SHP77 treated with DMSO at 0.1 percent for 48 hours (cell line): ENCODE measurements around the gene ASS1.

Experiments used
- DNase-seq: peaks from one replicate; lab custom pipeline; 2025; lab: John Stamatoyannopoulos, UW

ASS1 gene

DNA sequence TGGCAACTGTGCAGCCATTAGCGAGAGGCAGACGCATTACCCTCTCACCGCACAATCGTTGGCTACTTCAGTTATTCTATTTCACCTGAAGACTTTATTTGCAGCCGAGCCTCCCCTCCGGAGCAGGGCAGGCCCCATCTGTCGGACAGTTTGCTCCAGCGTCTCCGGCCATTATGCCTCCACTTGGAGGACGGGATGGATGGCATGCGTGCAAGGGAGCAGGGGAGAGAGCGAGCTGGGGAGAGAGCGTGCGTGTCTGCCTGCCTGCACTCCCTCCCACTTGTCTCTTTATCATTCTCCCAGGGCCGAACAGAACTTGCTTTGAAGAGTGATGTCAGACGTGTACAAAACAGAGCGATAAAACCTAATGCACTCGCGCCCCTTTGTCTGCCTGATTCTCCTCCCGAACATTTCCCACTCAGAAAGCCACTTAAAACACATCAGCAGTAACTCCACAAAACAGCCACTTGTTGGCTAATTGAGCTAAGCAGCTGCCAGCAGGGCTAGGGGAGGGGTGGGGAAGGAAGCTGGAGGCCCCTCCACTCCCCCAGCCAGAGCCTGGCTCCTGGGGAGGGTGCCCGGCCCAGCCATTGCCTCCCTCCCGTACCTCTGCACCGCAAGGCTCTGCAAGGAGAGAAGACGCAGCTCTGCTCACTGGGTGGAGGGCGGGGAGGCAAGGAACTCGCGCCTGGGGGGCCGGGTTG lies 91.2 kb downstream of the ASS1 start:
- peak; percentile 21 for DNase-seq

GRCh38 chr9:130536701-130537107 lies 91.9 kb downstream of the ASS1 start:
- DNase-seq, result no peak

DNA sequence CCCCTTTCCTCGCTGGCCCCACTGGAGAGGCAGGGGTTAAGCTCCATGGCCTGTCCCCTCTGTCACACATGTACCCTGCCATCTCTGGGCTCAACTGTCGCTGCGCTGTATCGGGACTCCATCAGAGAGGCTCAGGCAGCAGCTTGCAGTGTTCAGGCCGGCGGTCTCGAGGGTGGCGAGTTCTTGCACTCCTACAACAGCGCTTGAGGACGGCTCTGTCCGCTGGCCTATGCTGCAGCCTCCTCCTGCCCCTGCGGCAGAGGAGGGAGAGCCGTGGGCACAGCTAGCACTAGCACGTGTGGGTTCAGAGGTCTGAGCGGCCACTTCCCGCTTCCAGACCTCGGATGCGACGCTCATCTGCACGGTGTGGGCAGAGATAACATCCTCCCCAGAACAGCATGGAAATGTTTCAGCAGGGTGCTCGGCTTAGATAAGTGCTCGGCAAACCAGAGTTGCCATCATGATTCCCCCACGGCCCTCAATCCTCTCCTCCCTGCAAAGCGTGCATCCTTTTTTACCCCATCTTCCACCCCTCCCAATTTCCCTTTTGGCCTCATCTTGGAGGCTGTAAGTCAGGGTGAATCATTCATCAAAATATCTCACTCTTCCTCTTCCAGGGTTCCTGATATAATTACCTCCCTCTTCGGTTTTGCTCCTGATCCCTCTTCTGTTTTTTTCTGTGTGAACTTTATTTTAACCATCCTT lies 92.7 kb downstream of the ASS1 start:
- no peak for DNase-seq

DNA sequence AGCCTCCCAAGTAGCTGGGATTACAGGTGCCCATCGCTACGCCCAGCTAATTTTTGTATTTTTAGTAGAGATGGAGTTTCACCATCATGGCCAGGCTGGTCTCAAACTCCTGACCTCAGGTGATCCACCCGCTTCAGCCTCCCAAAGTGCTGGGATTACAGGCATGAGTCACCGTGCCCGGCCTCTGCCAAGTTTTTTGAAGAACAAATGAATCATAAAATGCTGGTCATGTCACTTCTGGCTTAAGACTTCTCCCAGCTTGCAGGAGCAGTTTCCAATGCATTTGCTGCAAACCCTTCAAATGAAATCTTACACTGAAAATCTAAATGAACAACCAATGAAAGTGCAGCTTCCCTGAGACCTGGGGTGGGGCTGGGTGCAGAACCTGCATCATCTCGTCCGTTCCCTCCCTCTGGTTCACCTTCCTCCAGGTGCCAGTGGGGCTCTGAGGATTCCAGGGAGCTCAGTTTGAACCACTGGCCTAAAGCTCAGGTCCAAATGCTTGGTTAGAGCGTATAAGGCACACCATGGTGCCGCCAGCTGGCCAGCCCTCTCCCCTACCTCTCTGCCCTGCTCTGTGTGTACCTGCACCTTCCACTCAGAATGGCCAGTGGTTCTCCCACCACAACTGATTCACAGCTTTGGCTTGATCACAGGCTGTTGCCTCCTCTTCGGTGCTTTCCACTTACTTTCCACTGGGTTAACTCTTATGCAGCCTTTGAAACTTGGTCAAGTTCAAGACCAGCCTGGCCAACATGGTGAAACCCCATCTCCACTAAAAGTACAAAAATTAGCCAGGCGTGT lies 94.9 kb downstream of the ASS1 start:
- DNase-seq, result no peak

GRCh38 chr9:130541533-130541932 lies 96.8 kb downstream of the ASS1 start:
- DNase-seq, result no peak

- DNase-seq, result no peak
Measured at GRCh38 chr9:130542038-130542437, 97.3 kb downstream of the ASS1 start.

- no peak for DNase-seq
Measured at GRCh38 chr9:130542457-130543228, 97.9 kb downstream of the ASS1 start.

- no peak for DNase-seq
Measured at GRCh38 chr9:130543368-130543767, 98.6 kb downstream of the ASS1 start.

DNA sequence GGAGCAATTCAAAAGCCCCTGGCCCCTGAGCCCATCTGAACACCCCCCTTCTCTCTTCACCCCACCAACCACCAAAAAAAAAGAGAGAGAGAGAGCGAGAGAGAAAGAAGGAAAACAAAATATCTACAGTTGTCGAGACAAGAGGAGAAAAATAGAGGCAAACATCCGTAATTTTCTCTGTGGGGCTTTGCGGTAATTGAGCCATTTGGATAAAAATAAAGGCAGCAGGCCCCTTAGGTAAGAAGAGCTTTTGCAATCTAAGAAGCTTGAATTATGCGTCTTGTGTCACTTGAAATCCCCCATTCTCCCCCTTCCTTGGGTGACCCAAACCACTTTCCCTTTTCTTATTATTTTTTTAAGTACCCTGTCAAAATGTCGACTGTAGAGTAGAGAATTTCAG lies 99.1 kb downstream of the ASS1 start:
- no peak for DNase-seq

- no peak for DNase-seq
Measured at GRCh38 chr9:130544364-130544763, 99.6 kb downstream of the ASS1 start.

DNA sequence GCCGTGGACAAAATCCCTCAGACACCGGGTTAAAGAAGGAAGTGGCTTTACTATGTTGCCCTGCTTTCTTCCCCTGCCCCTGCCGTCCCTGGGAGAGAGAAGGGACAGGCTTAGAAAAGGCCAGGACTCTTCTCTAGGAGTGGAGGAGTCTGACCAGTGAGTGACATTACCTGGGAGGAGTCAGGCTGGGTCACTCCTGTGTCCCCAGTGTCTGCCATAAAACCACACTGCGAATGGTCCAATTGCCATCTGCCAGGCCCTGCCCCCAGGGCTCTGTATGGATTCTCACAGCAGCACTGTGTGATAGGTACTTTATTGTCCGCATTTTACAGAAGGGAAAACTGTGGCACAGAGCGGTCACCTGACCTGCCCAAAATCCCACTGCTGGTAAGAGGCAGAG lies 103.3 kb downstream of the ASS1 start:
- no peak for DNase-seq

DNA sequence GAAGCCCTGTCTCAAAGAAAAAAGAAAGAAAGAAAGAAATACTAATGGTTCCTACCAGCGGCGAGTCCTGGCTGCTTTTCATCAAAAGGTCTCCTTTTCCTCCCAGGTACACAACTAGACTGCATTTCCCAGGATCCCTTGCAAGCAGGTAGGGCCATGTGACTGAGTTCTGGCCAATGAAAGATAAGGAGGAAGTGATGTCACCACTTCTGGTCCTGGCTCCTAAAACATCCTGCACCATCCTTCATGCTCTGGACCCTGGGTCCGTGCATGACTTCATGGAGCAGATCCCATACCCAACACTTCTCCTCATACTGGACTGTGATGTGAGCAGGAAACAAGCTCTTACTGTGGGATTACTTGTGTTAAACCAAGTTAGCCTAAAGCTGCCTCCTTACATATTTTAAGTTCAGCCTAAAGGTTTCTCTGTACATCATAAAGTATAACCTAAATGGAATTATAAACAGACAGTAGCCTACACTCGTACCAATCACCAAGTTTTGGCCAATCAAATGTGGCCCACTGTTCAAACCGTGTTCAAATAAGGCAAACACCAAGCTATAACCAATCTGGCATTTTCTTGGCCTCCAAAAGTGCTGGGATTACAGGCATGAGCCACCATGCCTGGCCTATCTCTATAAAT lies 104.5 kb downstream of the ASS1 start:
- DNase-seq, result no peak
